ENCODE data around the gene TRPM2. TPM values are rescaled to one million over a fixed set of nuclear protein-coding genes. Genes with fewer than 3 reads are reported as not detected.

Gene TRPM2
- total RNA-seq, 1 donor, result 0.36 TPM

- no peak overlapping the region for H3K4me2 ChIP-seq (ENCODE audit: insufficient read depth, low read length)
- DNase-seq (ENCODE audit: insufficient read length, low spot score, missing footprints), result no peak
- no peaks in the 10 kb centered on the region for H3K4me1 ChIP-seq (ENCODE audit: insufficient read depth, low read length)
- H3K36me3 ChIP-seq (ENCODE audit: insufficient read depth, low read length), result no peaks in the 10 kb centered on the region
- H3K27me3 ChIP-seq (ENCODE audit: insufficient read depth, low read length), result no peaks in the 10 kb centered on the region
- H4K20me1 ChIP-seq (ENCODE audit: insufficient read depth, low read length), result no peaks in the 10 kb centered on the region
- H2AFZ ChIP-seq (ENCODE audit: low read length), result no peak overlapping the region
- no peaks in the 10 kb centered on the region for H3K9me3 ChIP-seq (ENCODE audit: low read depth, low read length)
- TF ChIP-seq CTCF (IDR thresholded peaks at IDR 0.05; ENCODE audit: extremely low read depth, low read depth, low read length), result no peak
- no peaks in the 10 kb centered on the region for H3K79me2 ChIP-seq (ENCODE audit: insufficient read depth, low read length)
- H3K27ac ChIP-seq (ENCODE audit: low read depth, low read length), result no peak overlapping the region
- H3K4me3 ChIP-seq (ENCODE audit: insufficient read depth, low read length), result no peak overlapping the region
Measured at GRCh38 chr21:44399151-44399954, 45.9 kb downstream of the TRPM2 start.

GRCh38 chr21:44399955-44400790, 46.8 kb downstream of the TRPM2 start:
- TF ChIP-seq CTCF (IDR thresholded peaks at IDR 0.05; ENCODE audit: extremely low read depth, low read depth, low read length), result no peak
- Histone ChIP-seq H3K4me3 (ENCODE audit: insufficient read depth, low read length) (no peak overlapping the region), H3K79me2 (ENCODE audit: insufficient read depth, low read length) (no peaks in the 10 kb centered on the region), H3K27ac (ENCODE audit: low read depth, low read length) (no peak overlapping the region), H2AFZ (ENCODE audit: low read length) (no peak overlapping the region), H3K9me3 (ENCODE audit: low read depth, low read length) (no peaks in the 10 kb centered on the region), H3K4me1 (ENCODE audit: insufficient read depth, low read length) (no peaks in the 10 kb centered on the region), H3K36me3 (ENCODE audit: insufficient read depth, low read length) (no peaks in the 10 kb centered on the region), H3K27me3 (ENCODE audit: insufficient read depth, low read length) (no peaks in the 10 kb centered on the region), H4K20me1 (ENCODE audit: insufficient read depth, low read length) (no peaks in the 10 kb centered on the region), H3K4me2 (ENCODE audit: insufficient read depth, low read length) (no peak overlapping the region)
- no peak for DNase-seq (ENCODE audit: insufficient read length, low spot score, missing footprints)

- no peak for DNase-seq (ENCODE audit: insufficient read length, low spot score, missing footprints)
- H3K27ac ChIP-seq (ENCODE audit: low read depth, low read length), result no peak overlapping the region
- H2AFZ ChIP-seq (ENCODE audit: low read length), result no peak overlapping the region
- no peaks in the 10 kb centered on the region for H4K20me1 ChIP-seq (ENCODE audit: insufficient read depth, low read length)
- H3K4me1 ChIP-seq (ENCODE audit: insufficient read depth, low read length), result no peaks in the 10 kb centered on the region
- no peak overlapping the region for H3K4me2 ChIP-seq (ENCODE audit: insufficient read depth, low read length)
- no peaks in the 10 kb centered on the region for H3K36me3 ChIP-seq (ENCODE audit: insufficient read depth, low read length)
- no peak for TF ChIP-seq CTCF (IDR thresholded peaks at IDR 0.05; ENCODE audit: extremely low read depth, low read depth, low read length)
- H3K9me3 ChIP-seq (ENCODE audit: low read depth, low read length), result no peaks in the 10 kb centered on the region
- no peaks in the 10 kb centered on the region for H3K79me2 ChIP-seq (ENCODE audit: insufficient read depth, low read length)
- no peak overlapping the region for H3K4me3 ChIP-seq (ENCODE audit: insufficient read depth, low read length)
- no peaks in the 10 kb centered on the region for H3K27me3 ChIP-seq (ENCODE audit: insufficient read depth, low read length)
Measured at GRCh38 chr21:44400791-44401385, 47.5 kb downstream of the TRPM2 start.

Data from osteoblast (primary cell).